Neural cell (in vitro differentiated cells): ENCODE measurements around the gene OR52N1.

ENCODE experiments used
- EZH2 ChIP-seq: fragments of 200-600, 300-800 bp; shearing (Covaris generic), sonication (generic); IDR thresholded peaks from 2 replicates; pipeline ENCODE4 v1.6.1; 2014; ENCODE audit warnings: antibody characterized with exemption, low read length, borderline replicate concordance, mild to moderate bottlenecking; ENCODE audit not compliant: insufficient read depth, poor library complexity, severe bottlenecking
- POLR2AphosphoS5 ChIP-seq: IDR thresholded peaks from 2 replicates; pipeline ENCODE4 v1.6.1; 2012
- REST ChIP-seq: IDR thresholded peaks from 2 replicates; pipeline ENCODE4 v1.6.1; 2012; ENCODE audit warnings: borderline replicate concordance
- SMC3 ChIP-seq: fragments of 450-650 bp; conservative IDR thresholded peaks from 2 replicates; pipeline ENCODE4 v1.6.1; 2014; ENCODE audit warnings: antibody characterized with exemption, mild to moderate bottlenecking, moderate library complexity; ENCODE audit not compliant: poor library complexity
- TF ChIP-seq, protein P1 (sequence below): fragments of 450-650 bp; IDR thresholded peaks from 2 replicates; pipeline ENCODE4 v1.5.1; 2014; ENCODE audit warnings: antibody characterized with exemption, mild to moderate bottlenecking, moderate library complexity; ENCODE audit not compliant: poor library complexity, severe bottlenecking

GRCh38 chr11:5833446-5833845, 42.4 kb upstream of the OR52N1 start:
- TF ChIP-seq REST (no peak), POLR2AphosphoS5 (no peak), EZH2 (no peak), SMC3 (no peak)
- TF ChIP-seq, protein P1, sequence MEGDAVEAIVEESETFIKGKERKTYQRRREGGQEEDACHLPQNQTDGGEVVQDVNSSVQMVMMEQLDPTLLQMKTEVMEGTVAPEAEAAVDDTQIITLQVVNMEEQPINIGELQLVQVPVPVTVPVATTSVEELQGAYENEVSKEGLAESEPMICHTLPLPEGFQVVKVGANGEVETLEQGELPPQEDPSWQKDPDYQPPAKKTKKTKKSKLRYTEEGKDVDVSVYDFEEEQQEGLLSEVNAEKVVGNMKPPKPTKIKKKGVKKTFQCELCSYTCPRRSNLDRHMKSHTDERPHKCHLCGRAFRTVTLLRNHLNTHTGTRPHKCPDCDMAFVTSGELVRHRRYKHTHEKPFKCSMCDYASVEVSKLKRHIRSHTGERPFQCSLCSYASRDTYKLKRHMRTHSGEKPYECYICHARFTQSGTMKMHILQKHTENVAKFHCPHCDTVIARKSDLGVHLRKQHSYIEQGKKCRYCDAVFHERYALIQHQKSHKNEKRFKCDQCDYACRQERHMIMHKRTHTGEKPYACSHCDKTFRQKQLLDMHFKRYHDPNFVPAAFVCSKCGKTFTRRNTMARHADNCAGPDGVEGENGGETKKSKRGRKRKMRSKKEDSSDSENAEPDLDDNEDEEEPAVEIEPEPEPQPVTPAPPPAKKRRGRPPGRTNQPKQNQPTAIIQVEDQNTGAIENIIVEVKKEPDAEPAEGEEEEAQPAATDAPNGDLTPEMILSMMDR, result no peak
